ENCODE data around the gene PCBP3. TPM values are rescaled to one million over a fixed set of nuclear protein-coding genes. Genes with fewer than 3 reads are reported as not detected.

The PCBP3 gene
- total RNA-seq, 1 experiment from 2014 or later, result 10.9 TPM

DNA sequence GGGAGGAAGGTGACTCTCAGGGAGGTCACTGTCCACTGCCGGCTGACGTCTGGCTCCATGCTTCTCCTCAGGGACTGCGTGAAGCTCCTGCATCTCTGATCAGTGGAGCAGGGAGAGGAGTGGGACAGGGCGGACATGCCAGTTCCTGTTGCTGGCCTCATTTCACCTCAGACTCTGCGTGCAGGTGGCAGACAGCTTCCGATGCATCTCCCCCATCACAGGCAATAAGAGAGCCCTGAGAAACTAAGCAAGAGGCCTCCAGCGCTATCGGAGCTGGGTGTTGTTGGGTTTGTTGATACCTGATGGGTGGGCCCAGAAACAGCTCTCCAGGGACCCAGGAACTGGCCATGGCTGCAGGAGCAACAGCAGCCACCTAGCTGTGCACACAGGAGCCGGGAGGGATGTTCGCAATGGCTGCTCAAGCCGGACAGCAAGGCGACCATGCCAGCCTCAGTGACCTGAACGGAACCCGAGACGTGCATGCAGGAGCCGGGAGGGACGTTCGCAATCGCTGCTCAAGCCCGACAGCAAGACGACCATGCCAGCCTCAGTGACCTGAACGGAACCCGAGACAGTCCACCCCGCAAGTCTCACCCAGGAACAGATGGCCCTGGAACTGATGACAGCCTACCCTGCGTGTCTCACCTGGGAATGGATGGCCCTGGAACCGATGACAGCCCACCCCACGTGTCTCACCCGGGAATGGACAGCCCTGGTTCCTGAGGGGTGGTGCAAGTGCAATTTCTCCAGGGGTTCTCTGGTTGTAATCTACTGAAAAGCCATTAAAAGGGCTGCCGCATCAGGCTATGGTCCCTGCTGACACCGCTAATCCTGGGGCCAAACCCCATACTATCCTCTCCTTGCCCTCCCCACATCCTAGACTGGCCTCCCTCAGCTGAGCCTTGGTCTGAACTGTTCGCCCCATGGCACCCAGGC is 14.2 kb upstream of the PCBP3 start:
- H4K5ac ChIP-seq (ENCODE audit: insufficient read length, low read depth, low read length), result no peak overlapping the region
- H2BK5ac ChIP-seq (ENCODE audit: insufficient read length, low read length), result no peak overlapping the region
- H3K9me3 ChIP-seq (ENCODE audit: control insufficient read depth, low read depth, low read length), result no peaks in the 10 kb centered on the region
- H3K27ac ChIP-seq (ENCODE audit: insufficient read length, low read depth, low read length), result no peak overlapping the region
- peak; percentile 18 for DNase-seq
- H4K91ac ChIP-seq (ENCODE audit: insufficient read length, low read depth, low read length), result no peak overlapping the region
- H3K79me2 ChIP-seq (ENCODE audit: insufficient read depth, low read length), result no peaks in the 10 kb centered on the region
- Mint-ChIP-seq H3K36me3 (ENCODE audit: insufficient read depth in 1 of 3, low read depth in 3 of 3) (no peaks in the 10 kb centered on the region), H3K27ac (no peak overlapping the region; a peak in 1 of 7 replicates), H3K4me1 (no peaks in the 10 kb centered on the region), H3K9me3 (no peaks in the 10 kb centered on the region), H3K4me3 (no peak overlapping the region), H3K27me3 (ENCODE audit: low read depth) (peaks cover 18% of the 10 kb centered on the region)
- H3K23ac ChIP-seq (ENCODE audit: insufficient read length, low read depth, low read length), result no peak overlapping the region
- no peak overlapping the region for H3K4ac ChIP-seq (ENCODE audit: low read depth, low read length)
- no peak overlapping the region for H3K56ac ChIP-seq (ENCODE audit: insufficient read length, low read depth, low read length)
- no peak overlapping the region for H2BK15ac ChIP-seq (ENCODE audit: low read depth, low read length)
- no peak overlapping the region for H4K8ac ChIP-seq (replicated peaks; ENCODE audit: insufficient read length, low read depth, low read length)
- no peak overlapping the region for H3K9ac ChIP-seq (ENCODE audit: extremely low read depth, insufficient read length, low read length)
- WGBS (ENCODE audit: extremely low coverage, insufficient read length, low lambda C conversion rate), result no CpG with 5 or more reads among the region's 31 CpGs
- H3K4me1 ChIP-seq (ENCODE audit: insufficient read depth, low read length), result no peaks in the 10 kb centered on the region
- no peaks in the 10 kb centered on the region for H3K27me3 ChIP-seq (ENCODE audit: insufficient read depth, low read length)
- no peak overlapping the region for H2AFZ ChIP-seq (ENCODE audit: low read length)
- H3K18ac ChIP-seq (ENCODE audit: insufficient read length, low read depth, low read length), result no peak overlapping the region
- H2BK12ac ChIP-seq (ENCODE audit: insufficient read length, low read depth, low read length), result no peak overlapping the region
- no peaks in the 10 kb centered on the region for H3K79me1 ChIP-seq (ENCODE audit: insufficient read depth, low read depth, low read length, poor library complexity, severe bottlenecking)
- H2AK5ac ChIP-seq (ENCODE audit: insufficient read length, low read length), result no peak overlapping the region
- no peak overlapping the region for H2BK20ac ChIP-seq (ENCODE audit: low read depth, low read length, poor library complexity, severe bottlenecking)
- H3T11ph ChIP-seq (ENCODE audit: low read length), result no peak overlapping the region
- no peak overlapping the region for H2BK120ac ChIP-seq (ENCODE audit: low read depth, low read length, poor library complexity, severe bottlenecking)
- no peak overlapping the region; the same call in 1 of the 2 replicates for H3K14ac ChIP-seq (ENCODE audit: insufficient read depth, low read length)
- no peaks in the 10 kb centered on the region for H3K23me2 ChIP-seq (ENCODE audit: insufficient read length, low read depth, low read length, poor library complexity, severe bottlenecking)
- no peak overlapping the region for H3K4me2 ChIP-seq (ENCODE audit: insufficient read depth, insufficient read length, low read length)
- TF ChIP-seq, protein P1, sequence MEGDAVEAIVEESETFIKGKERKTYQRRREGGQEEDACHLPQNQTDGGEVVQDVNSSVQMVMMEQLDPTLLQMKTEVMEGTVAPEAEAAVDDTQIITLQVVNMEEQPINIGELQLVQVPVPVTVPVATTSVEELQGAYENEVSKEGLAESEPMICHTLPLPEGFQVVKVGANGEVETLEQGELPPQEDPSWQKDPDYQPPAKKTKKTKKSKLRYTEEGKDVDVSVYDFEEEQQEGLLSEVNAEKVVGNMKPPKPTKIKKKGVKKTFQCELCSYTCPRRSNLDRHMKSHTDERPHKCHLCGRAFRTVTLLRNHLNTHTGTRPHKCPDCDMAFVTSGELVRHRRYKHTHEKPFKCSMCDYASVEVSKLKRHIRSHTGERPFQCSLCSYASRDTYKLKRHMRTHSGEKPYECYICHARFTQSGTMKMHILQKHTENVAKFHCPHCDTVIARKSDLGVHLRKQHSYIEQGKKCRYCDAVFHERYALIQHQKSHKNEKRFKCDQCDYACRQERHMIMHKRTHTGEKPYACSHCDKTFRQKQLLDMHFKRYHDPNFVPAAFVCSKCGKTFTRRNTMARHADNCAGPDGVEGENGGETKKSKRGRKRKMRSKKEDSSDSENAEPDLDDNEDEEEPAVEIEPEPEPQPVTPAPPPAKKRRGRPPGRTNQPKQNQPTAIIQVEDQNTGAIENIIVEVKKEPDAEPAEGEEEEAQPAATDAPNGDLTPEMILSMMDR (conservative IDR thresholded peaks at IDR 0.05), result no peak
- no peaks in the 10 kb centered on the region for H4K20me1 ChIP-seq (ENCODE audit: control insufficient read depth, insufficient read depth, insufficient read length)
